AG09309 (cell line): ENCODE data around the gene SLC27A2.

Experiments used
- DNase-seq: peaks from one replicate; pipeline ENCODE4 v3.0.0-alpha.2; 2010; ENCODE audit warnings: low read depth
- H3K4me3 ChIP-seq: 2 replicates; pipeline ENCODE4 v1.5.1; 2011; ENCODE audit warnings: mild to moderate bottlenecking, low read depth, low read length, moderate library complexity; ENCODE audit not compliant: control insufficient read depth
- TF ChIP-seq, protein P1 (sequence below): IDR thresholded peaks from 2 replicates; pipeline ENCODE4 v1.5.1; 2011; ENCODE audit warnings: mild to moderate bottlenecking, low read depth, low read length, inconsistent platforms; ENCODE audit not compliant: insufficient read depth, control insufficient read depth; ENCODE audit errors: missing control alignments

SLC27A2 gene

DNA sequence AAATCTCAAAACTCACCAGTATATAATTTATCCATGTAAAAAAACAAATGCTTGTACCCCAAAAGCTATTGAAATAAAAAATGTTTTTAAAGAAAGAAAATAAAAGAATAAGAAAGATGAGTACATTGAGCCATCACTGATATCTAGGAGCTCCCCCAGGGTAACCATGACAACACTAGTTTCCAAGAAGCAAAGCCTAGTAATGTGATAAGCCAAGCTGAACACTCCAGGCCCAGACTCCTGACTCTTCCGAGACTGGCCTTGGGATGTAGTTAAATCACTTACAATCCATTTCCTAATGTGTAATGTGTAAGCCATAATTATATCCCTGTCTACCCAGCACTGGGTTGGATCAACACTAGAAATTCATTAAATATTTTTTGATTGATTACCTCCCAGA is 41.9 kb upstream of the SLC27A2 start:
- no peak for DNase-seq
- H3K4me3 ChIP-seq = no peak overlapping the region
- TF ChIP-seq, protein P1, sequence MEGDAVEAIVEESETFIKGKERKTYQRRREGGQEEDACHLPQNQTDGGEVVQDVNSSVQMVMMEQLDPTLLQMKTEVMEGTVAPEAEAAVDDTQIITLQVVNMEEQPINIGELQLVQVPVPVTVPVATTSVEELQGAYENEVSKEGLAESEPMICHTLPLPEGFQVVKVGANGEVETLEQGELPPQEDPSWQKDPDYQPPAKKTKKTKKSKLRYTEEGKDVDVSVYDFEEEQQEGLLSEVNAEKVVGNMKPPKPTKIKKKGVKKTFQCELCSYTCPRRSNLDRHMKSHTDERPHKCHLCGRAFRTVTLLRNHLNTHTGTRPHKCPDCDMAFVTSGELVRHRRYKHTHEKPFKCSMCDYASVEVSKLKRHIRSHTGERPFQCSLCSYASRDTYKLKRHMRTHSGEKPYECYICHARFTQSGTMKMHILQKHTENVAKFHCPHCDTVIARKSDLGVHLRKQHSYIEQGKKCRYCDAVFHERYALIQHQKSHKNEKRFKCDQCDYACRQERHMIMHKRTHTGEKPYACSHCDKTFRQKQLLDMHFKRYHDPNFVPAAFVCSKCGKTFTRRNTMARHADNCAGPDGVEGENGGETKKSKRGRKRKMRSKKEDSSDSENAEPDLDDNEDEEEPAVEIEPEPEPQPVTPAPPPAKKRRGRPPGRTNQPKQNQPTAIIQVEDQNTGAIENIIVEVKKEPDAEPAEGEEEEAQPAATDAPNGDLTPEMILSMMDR = no peak

DNA sequence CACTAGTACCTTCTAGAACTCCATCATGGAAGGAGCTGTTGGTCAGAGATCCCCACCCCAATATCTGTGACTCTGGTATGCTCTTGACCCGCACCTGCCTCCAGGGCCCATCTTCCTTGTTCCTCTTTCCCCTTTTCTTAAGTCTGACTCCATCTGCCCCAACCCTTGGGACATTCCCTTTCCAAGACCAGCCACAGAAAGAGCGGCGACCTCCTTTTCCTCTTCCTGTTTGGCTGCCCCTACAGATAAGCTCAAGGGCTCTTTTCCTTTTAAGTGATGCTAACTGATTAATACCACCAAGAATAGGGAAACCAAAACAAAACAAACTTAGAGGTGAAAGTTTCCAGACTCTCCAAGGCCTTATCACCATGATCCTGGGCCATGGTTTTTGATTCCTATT is 41.0 kb upstream of the SLC27A2 start:
- H3K4me3 ChIP-seq = no peak overlapping the region
- no peak for DNase-seq
- TF ChIP-seq, protein P1 = no peak

DNA sequence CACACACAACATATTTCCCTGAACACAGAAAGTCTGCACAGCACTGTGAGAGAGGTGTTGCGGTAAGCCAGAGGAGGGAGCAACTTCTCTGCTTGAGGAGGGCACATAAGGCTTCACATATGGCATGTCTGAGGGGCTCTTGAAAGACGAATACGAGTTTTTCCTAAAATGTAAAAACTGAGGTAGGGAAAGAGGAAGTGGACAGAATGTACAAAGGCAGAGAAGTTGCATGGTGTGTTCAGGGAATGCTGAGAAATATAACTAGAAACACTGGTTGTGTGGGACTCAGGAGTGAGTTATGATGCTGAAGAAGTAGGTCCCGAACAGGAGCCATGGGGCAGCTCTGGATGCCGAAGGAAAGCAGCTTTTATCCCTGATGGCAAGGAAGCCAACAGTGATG is 40.1 kb upstream of the SLC27A2 start:
- TF ChIP-seq, protein P1 = no peak
- no peak overlapping the region for H3K4me3 ChIP-seq
- DNase-seq = no peak

DNA sequence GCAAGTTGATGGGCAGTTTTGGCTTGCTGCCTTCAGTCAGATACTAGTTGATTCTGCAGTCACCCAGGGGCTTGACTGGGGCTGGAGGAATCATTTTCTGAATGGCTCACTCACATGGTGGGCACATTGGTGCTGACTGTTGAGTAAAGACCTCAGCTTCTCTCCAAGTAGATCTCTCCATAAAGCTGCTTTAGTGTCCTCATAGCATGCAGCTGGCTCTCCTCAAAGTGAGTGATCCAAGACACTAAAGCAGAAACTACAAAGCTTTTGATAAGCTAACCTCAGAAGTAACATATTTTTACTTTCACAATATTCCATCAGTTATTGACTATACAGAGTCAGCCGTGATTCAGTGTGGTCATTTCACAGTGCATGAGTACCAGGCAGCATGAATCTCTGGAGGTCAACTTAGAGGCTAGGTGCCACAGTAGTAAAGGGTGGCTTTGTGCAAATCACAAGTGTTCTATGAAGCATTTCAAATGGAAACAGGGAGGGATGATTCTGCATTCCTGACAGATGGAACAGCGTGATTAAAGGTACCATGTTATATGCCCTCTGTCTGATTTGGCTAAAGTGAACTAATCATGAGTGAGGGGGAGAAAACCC is 38.6 kb upstream of the SLC27A2 start:
- TF ChIP-seq, protein P1 = no peak
- no peak for DNase-seq
- no peak overlapping the region for H3K4me3 ChIP-seq

DNA sequence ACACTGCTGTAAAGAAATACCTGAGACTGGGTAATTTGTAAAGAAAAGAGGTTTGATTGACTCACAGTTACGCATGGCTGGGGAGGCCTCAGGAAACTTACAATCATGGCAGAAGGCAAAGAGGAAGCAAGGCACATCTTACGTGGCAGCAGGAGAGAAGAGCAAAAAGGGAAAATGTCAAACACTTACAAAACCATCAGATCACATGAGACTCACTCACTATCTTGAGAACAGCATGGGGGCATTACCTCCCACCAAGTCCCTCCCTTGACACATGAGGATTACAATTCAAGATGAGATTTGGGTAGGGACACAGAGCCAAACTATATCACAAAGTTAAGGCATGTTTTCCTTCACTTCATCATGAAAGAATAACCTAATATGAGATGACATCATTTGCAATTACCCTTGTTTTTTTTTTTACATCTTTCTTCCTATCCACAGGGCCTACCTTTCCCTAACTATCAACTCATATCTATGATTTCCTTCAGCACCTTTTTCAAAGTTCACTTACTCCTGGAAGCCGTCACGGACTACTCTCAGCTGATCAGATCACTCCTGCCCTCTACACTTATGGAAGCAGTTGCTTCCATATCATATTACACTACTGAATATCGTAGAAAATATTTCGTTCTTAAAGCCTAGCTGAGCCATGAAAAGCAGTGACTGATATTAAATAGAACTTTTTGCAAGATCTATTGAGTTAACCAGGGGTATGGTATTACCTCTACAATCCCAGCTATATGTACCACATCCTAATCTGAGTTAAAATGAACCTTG is 37.5 kb upstream of the SLC27A2 start:
- no peak overlapping the region for H3K4me3 ChIP-seq
- no peak for DNase-seq
- TF ChIP-seq, protein P1 = no peak

DNA sequence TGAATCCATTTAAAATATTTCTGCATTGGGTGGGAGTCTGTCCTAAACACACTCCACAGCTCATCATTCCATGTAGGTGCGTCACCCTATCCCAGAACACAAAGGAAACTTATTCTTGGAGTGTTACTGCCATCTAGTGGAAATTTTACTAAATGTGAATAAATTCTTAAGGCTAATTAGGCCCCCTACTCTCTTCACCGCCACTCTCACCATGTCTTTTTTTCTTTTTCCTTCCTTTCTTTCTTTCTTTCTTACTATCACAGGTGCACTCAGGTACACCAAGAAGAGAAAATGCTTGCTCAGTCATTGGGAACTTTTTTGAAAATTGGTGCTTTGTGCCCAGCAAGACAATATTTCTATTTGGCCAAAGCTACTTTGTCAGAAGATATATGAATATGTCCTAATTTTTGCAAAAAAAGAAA is 36.5 kb upstream of the SLC27A2 start:
- no peak for DNase-seq
- no peak overlapping the region for H3K4me3 ChIP-seq
- TF ChIP-seq, protein P1 = peak; percentile 36
